ENCODE data around the gene RARB.

The RARB gene

DNA sequence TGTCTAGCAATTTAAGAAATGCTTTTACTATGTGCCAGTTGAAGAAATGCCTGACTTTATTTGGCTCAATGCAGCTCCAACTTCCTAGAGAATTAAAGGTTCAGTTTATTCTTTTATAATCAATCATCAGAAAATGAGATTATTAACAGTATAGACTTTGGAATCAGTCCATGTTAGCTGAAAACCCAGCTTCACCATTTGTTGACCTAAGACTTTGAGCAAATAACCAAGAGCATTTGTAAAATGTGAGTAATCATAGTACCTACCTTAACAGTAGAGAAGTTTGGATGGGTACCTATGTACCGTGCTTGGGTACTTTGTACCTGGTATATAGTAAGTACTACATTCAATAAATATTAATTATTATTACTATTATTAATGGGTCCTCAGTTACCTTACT is 105.9 kb downstream of the RARB start:
- Histone ChIP-seq H3K27me3 (ENCODE audit: control insufficient read depth, insufficient read depth, low read length) (no peaks in the 10 kb centered on the region), H3K9ac (ENCODE audit: low read length) (no peak overlapping the region), H3K27ac (ENCODE audit: low read depth, low read length) (no peak overlapping the region), H3K36me3 (ENCODE audit: control insufficient read depth, insufficient read depth, low read length) (no peaks in the 10 kb centered on the region), H3K9me3 (ENCODE audit: control insufficient read depth, insufficient read depth, low read depth, low read length) (0 out of 2 replicates have a peak, but pooled peaks cover 2% of the 10 kb centered on the region), H3K4me1 (ENCODE audit: control insufficient read depth, insufficient read depth, low read length) (no peaks in the 10 kb centered on the region), H3K4me3 (ENCODE audit: low read depth, low read length) (no peak overlapping the region)

DNA sequence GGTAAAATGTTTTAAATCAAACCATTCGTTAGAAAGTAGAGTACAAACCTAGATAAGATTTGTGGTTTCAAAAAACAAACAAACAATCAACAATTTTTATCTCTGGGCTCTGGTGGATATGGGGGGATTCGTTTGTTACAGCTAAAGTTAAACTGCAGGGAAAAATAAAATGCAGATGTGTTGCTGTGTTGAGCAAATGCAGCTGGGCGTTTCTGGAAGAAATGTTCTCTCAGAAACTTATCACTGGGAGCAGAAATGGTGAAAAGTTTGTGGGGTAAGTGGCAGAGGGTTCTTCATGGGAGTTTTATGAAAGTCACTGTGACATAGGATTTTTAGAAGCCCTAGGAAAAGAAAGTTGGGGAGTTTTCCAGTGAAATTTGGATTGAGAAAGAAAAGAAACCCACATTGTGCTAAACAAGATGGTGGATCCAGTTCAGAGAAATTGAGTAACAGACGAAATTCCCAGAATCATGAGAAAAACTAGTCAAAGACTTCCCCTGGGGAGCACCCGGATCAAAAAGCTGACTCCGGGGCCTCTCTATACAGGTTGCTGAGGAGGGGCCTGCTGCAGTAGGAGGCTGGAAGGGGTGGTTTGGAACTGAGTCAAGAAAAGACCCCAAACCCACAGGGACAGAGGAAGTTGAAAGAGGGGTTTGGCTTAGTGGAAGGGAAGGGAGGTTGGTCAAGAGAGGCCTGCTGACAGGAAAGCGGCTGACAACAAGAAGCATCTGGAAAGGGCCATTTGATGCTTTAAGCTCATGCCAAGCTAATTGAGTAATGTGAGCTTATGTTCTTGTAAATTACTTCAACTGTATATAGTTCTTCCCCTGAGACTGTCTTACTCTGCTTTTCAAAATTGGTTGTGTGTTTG is 108.7 kb downstream of the RARB start:
- no peaks in the 10 kb centered on the region for H3K36me3 ChIP-seq (ENCODE audit: control insufficient read depth, insufficient read depth, low read length)
- 0 out of 2 replicates have a peak, but pooled peaks cover 4% of the 10 kb centered on the region for H3K9me3 ChIP-seq (ENCODE audit: control insufficient read depth, insufficient read depth, low read depth, low read length)
- no peak overlapping the region for H3K9ac ChIP-seq (ENCODE audit: low read length)
- H3K27ac ChIP-seq (ENCODE audit: low read depth, low read length): no peak overlapping the region
- no peak overlapping the region for H3K4me3 ChIP-seq (ENCODE audit: low read depth, low read length)
- no peaks in the 10 kb centered on the region for H3K27me3 ChIP-seq (ENCODE audit: control insufficient read depth, insufficient read depth, low read length)
- no peaks in the 10 kb centered on the region; the same call in 1 of the 2 replicates for H3K4me1 ChIP-seq (ENCODE audit: control insufficient read depth, insufficient read depth, low read length)

DNA sequence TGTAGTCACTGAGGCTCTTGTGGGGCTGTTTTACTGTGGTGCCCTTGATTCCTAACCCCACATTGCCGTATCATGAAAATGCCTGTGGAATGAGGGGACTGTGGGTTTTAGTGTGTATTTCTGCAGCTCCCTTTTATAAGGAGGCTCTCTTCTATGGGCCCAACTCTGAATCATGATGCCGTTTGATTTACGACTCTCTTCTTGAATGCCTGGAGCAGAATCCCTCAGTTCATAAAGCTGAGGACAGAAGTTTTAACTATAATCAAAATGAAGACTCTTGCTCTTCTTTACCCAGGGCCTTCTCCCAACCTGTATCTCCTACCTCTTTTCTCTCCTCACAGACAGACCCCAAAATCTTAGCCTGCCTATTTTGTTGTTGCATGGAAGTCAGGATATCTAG is 109.5 kb downstream of the RARB start:
- Histone ChIP-seq H3K9me3 (ENCODE audit: control insufficient read depth, insufficient read depth, low read depth, low read length) (0 out of 2 replicates have a peak, but pooled peaks cover 3% of the 10 kb centered on the region), H3K9ac (ENCODE audit: low read length) (no peak overlapping the region), H3K4me1 (ENCODE audit: control insufficient read depth, insufficient read depth, low read length) (no peaks in the 10 kb centered on the region; the same call in 1 of the 2 replicates), H3K27ac (ENCODE audit: low read depth, low read length) (no peak overlapping the region), H3K36me3 (ENCODE audit: control insufficient read depth, insufficient read depth, low read length) (no peaks in the 10 kb centered on the region), H3K4me3 (ENCODE audit: low read depth, low read length) (no peak overlapping the region), H3K27me3 (ENCODE audit: control insufficient read depth, insufficient read depth, low read length) (no peaks in the 10 kb centered on the region)

DNA sequence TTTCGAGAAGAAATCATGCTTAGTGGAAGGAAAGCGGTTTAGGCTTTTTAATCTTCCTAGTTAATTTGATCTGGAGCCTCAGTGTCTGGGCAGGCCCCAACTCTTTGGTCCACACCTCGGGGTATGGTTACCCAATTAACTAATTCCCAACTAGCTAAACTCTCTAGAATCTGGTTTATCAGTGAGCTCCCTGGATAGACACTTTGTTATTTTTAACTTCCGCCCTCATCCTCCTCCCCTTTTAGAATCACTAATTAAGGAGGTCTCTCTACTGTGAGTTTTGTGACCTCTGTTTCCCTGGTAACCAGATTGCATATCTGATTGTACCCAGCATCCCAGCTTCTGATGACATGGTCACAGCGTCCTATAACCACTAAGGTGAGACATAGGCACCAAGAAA is 112.2 kb downstream of the RARB start:
- no peak overlapping the region for H3K27ac ChIP-seq (ENCODE audit: low read depth, low read length)
- no peaks in the 10 kb centered on the region; the same call in 1 of the 2 replicates for H3K4me1 ChIP-seq (ENCODE audit: control insufficient read depth, insufficient read depth, low read length)
- no peak overlapping the region for H3K4me3 ChIP-seq (ENCODE audit: low read depth, low read length)
- H3K9ac ChIP-seq (ENCODE audit: low read length): no peak overlapping the region
- 0 out of 2 replicates have a peak, but pooled peaks cover 2% of the 10 kb centered on the region for H3K9me3 ChIP-seq (ENCODE audit: control insufficient read depth, insufficient read depth, low read depth, low read length)
- H3K27me3 ChIP-seq (ENCODE audit: control insufficient read depth, insufficient read depth, low read length): no peaks in the 10 kb centered on the region
- H3K36me3 ChIP-seq (ENCODE audit: control insufficient read depth, insufficient read depth, low read length): no peaks in the 10 kb centered on the region

DNA sequence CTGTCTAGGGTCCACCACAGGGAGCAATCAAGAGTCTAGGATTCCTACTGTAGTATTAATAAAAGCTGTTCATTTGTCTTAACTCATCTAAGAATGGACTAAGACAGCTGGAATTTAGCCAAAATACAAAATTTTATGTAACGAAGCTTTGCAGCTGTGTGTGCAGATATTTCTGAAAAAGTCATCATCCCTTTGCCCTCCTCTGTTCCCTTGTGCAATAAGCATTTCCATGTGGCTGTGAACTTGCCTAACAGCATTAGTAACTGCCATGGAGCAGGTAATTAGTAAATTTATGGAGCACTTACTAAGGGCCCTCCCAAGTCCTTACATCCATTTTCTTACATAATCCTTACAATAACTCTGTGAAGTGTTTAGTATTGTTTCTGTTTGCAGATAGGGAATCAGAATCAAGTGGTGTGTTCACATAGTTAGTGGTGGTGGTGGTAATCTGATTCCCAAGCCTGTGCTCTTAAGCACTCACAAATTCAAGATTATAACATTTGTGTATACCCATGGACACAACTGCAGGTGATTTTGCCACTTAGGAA is 114.5 kb downstream of the RARB start:
- H3K4me1 ChIP-seq (ENCODE audit: control insufficient read depth, insufficient read depth, low read length): no peaks in the 10 kb centered on the region; the same call in 1 of the 2 replicates
- no peaks in the 10 kb centered on the region for H3K36me3 ChIP-seq (ENCODE audit: control insufficient read depth, insufficient read depth, low read length)
- H3K27ac ChIP-seq (ENCODE audit: low read depth, low read length): no peak overlapping the region
- H3K4me3 ChIP-seq (ENCODE audit: low read depth, low read length): no peak overlapping the region
- 0 out of 2 replicates have a peak, but pooled peaks cover 2% of the 10 kb centered on the region for H3K9me3 ChIP-seq (ENCODE audit: control insufficient read depth, insufficient read depth, low read depth, low read length)
- H3K9ac ChIP-seq (ENCODE audit: low read length): no peak overlapping the region
- no peaks in the 10 kb centered on the region for H3K27me3 ChIP-seq (ENCODE audit: control insufficient read depth, insufficient read depth, low read length)

DNA sequence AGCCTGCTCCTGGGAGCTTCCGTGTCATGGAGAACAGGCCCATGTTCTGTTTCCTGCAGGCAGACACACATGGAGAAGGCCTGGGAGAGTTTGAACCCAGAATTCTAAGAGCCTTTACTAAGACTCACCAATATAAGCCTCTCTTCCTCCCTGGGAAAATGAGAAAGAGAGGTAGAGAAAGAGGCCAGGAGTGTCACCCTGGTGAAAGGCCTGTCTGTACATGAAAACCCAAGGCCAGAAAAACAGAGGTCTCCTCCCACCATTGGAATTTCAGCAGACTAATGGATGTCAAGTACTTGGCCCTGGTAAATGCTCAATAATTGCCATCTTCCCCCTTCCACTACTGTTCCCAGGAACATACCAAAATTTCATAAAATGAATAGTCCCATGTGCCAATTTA is 119.0 kb downstream of the RARB start:
- Histone ChIP-seq H3K36me3 (ENCODE audit: control insufficient read depth, insufficient read depth, low read length) (no peaks in the 10 kb centered on the region), H3K9me3 (ENCODE audit: control insufficient read depth, insufficient read depth, low read depth, low read length) (no peaks in the 10 kb centered on the region)

DNA sequence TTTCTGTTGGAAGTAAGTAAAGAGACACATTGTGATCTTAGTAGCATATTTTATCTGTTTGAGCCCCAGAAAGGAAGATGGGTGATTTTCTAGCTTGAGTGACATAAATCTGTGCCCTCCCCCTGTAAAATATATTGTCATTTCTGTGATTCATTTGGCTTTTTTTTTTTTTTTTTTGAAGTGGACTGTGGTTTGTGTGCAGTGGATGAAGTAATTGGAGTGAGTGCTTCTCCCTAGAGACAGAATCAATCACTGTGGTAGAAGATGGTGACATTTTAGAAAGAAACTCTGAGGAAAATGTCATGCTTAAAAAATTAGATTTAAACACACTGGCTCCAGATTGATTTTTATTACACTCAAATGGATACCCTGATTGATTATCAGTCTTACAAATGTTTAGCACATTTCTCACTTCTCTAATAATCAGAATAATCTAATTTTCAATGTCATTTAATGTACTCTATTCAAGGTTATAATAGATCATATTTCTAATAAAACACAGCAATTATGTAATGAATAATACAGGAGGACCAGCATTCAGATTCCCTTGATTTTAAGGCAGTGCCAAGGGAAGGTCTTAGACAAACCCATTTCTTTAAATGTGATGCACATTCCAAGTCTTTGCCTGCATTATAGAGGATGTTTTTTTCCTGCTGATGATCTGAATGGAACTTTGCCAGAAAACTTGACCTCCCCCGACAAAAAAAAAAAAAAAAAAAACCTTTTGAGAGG is 120.0 kb downstream of the RARB start:
- H3K27ac ChIP-seq (ENCODE audit: low read depth, low read length): no peak overlapping the region
- no peak overlapping the region for H3K4me3 ChIP-seq (ENCODE audit: low read depth, low read length)

More for the DNA sequence above, 119.0 kb downstream of the RARB start:
- Histone ChIP-seq H3K27me3 (ENCODE audit: control insufficient read depth, insufficient read depth, low read length) (no peaks in the 10 kb centered on the region), H3K9ac (ENCODE audit: low read length) (no peak overlapping the region), H3K4me3 (ENCODE audit: low read depth, low read length) (no peak overlapping the region), H3K4me1 (ENCODE audit: control insufficient read depth, insufficient read depth, low read length) (no peaks in the 10 kb centered on the region), H3K27ac (ENCODE audit: low read depth, low read length) (no peak overlapping the region)

DNA sequence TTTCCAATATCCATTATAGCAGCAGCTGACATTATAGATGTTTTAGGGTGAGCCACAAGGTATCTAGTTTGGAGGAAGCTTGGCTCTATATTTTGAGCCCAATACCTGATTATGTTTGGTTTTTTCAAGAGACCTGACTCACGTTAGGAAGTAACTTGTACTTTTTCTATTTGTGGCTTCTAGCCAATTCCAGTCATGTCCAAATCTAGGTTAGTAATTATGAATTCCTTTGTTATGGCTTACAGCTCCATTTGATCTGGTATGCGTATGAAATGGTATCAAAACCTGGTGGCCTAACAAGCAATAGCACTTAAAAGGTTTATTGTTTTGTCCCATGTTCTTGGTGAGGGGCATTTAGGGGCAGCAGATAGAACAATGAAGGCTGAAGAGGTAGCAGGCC is 120.8 kb downstream of the RARB start:
- no peaks in the 10 kb centered on the region for H3K27me3 ChIP-seq (ENCODE audit: control insufficient read depth, insufficient read depth, low read length)

More for the DNA sequence above, 120.0 kb downstream of the RARB start:
- no peaks in the 10 kb centered on the region for H3K36me3 ChIP-seq (ENCODE audit: control insufficient read depth, insufficient read depth, low read length)
- H3K4me1 ChIP-seq (ENCODE audit: control insufficient read depth, insufficient read depth, low read length): no peaks in the 10 kb centered on the region
- H3K9me3 ChIP-seq (ENCODE audit: control insufficient read depth, insufficient read depth, low read depth, low read length): no peaks in the 10 kb centered on the region
- no peaks in the 10 kb centered on the region for H3K27me3 ChIP-seq (ENCODE audit: control insufficient read depth, insufficient read depth, low read length)
- no peak overlapping the region for H3K9ac ChIP-seq (ENCODE audit: low read length)

DNA sequence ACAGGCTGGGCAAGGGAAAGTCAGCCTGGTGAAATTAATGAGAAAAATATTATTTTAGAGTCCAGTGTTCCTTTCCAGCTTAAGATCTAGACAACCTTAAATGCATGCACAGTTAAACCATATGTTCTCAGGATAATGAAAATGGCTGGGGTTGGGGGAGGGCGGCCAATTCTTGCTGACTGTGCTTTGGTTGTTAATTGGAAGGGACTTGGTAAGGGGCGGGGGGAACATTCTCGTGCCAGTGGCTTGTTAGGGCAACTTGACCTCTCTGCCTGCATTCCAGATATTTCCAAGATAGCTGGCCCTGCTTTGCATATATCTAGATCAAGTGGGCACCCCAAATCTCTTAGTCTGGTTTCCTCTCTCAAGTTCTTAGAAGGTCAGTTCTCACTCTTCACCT is 124.2 kb downstream of the RARB start:
- Histone ChIP-seq H3K9me3 (ENCODE audit: control insufficient read depth, insufficient read depth, low read depth, low read length) (no peaks in the 10 kb centered on the region), H3K36me3 (ENCODE audit: control insufficient read depth, insufficient read depth, low read length) (no peaks in the 10 kb centered on the region), H3K4me3 (ENCODE audit: low read depth, low read length) (no peak overlapping the region), H3K27ac (ENCODE audit: low read depth, low read length) (no peak overlapping the region), H3K9ac (ENCODE audit: low read length) (no peak overlapping the region), H3K27me3 (ENCODE audit: control insufficient read depth, insufficient read depth, low read length) (no peaks in the 10 kb centered on the region), H3K4me1 (ENCODE audit: control insufficient read depth, insufficient read depth, low read length) (peaks cover 4% of the 10 kb centered on the region; the same call in 1 of the 2 replicates)

More for the DNA sequence above, 120.8 kb downstream of the RARB start:
- H3K9ac ChIP-seq (ENCODE audit: low read length): no peak overlapping the region
- no peak overlapping the region for H3K4me3 ChIP-seq (ENCODE audit: low read depth, low read length)
- H3K9me3 ChIP-seq (ENCODE audit: control insufficient read depth, insufficient read depth, low read depth, low read length): no peaks in the 10 kb centered on the region
- H3K27ac ChIP-seq (ENCODE audit: low read depth, low read length): no peak overlapping the region
- no peaks in the 10 kb centered on the region for H3K36me3 ChIP-seq (ENCODE audit: control insufficient read depth, insufficient read depth, low read length)
- H3K4me1 ChIP-seq (ENCODE audit: control insufficient read depth, insufficient read depth, low read length): peaks cover 2% of the 10 kb centered on the region; the same call in 1 of the 2 replicates

DNA sequence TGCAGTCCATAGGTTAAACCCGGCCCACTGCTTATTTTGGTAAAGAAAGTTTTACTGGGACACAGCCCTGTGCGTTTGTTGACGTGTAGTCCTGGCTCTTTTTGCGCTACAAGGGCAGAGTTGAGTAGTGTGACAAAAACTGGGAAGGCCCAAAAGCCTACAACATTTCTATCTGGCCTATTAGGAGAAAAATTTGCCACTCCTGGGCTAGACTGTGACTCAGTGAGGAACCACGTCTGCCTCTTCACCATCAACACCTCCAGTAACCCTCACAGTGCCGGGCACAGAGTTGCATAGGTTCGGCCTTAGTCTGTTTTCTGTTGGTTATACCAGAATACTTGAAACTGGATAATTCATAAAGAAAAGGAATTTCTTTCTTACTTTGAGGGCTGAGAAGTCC is 126.3 kb downstream of the RARB start:
- Histone ChIP-seq H3K9me3 (ENCODE audit: control insufficient read depth, insufficient read depth, low read depth, low read length) (no peaks in the 10 kb centered on the region), H3K4me1 (ENCODE audit: control insufficient read depth, insufficient read depth, low read length) (peaks cover 4% of the 10 kb centered on the region; the same call in 1 of the 2 replicates), H3K27ac (ENCODE audit: low read depth, low read length) (no peak overlapping the region), H3K27me3 (ENCODE audit: control insufficient read depth, insufficient read depth, low read length) (no peaks in the 10 kb centered on the region), H3K4me3 (ENCODE audit: low read depth, low read length) (no peak overlapping the region), H3K36me3 (ENCODE audit: control insufficient read depth, insufficient read depth, low read length) (no peaks in the 10 kb centered on the region), H3K9ac (ENCODE audit: low read length) (no peak overlapping the region)
